ENCODE results near the gene MACROD1. TPM values are rescaled to one million over a fixed set of nuclear protein-coding genes. Genes with fewer than 3 reads are reported as not detected.

MACROD1 gene
- total and polyA plus RNA-seq, 2 donors (not counting 3 experiments of a cell fraction or from before 2014, with no cell fraction given): 11.0 to 16.2 TPM

- Histone ChIP-seq H3K27me3 (ENCODE audit: control insufficient read depth in 2 of 2, insufficient read depth in 2 of 2, low read length in 2 of 2) (no peaks in the 10 kb centered on the region), H3K79me2 (ENCODE audit: control insufficient read depth, insufficient read depth, low read length) (no peaks in the 10 kb centered on the region), H2AFZ (ENCODE audit: low read depth, low read length) (peak overlapping the region; percentile 18), H3K36me3 (ENCODE audit: control insufficient read depth in 2 of 2, extremely low read depth in 1 of 2, insufficient read depth in 2 of 2, low read length in 2 of 2) (no peaks in the 10 kb centered on the region), H3K4me2 (ENCODE audit: insufficient read depth, low read length) (peak overlapping the region; percentile 40), H3K9me1 (replicated peaks; ENCODE audit: control insufficient read depth, extremely low read depth, insufficient read depth, low read length) (no peaks in the 10 kb centered on the region), H4K20me1 (replicated peaks; ENCODE audit: control insufficient read depth, extremely low read depth, insufficient read depth, low read length) (no peaks in the 10 kb centered on the region), H3K4me1 (ENCODE audit: control insufficient read depth, extremely low read depth, insufficient read depth, low read length) (peaks cover 4% of the 10 kb centered on the region), H3K27ac (ENCODE audit: insufficient read depth, low read depth, low read length) (no peak overlapping the region), H3K9me3 (replicated peaks; ENCODE audit: control insufficient read depth, insufficient read depth, low read length) (no peaks in the 10 kb centered on the region), H3K4me3 (replicated peaks in 1 of 3; ENCODE audit: insufficient read depth in 1 of 3, low read depth in 1 of 3, low read length in 3 of 3) (peak overlapping the region in 2 of 3 experiments; percentile 15 to 24), H3K9ac (replicated peaks; ENCODE audit: extremely low read depth, insufficient read depth, low read length) (no peak overlapping the region)
- no peak for TF ChIP-seq FOS (IDR thresholded peaks at IDR 0.05; ENCODE audit: borderline replicate concordance, insufficient read depth, low read length)
- no peak for TF ChIP-seq MYC (IDR thresholded peaks at IDR 0.05; ENCODE audit: low read depth, low read length)
- TF ChIP-seq MAX (IDR thresholded peaks at IDR 0.05; ENCODE audit: insufficient read depth, insufficient read length): no peak
- no peak for TF ChIP-seq GATA2 (IDR thresholded peaks at IDR 0.05; ENCODE audit: insufficient read depth, insufficient read length, low read depth, low read length)
- no peak for TF ChIP-seq POLR2A (IDR thresholded peaks at IDR 0.05; ENCODE audit: low read depth, low read length)
- no peak for TF ChIP-seq POLR2AphosphoS5 (IDR thresholded peaks at IDR 0.05; ENCODE audit: insufficient read depth, low read depth, low read length)
- no peak for TF ChIP-seq CTCF (IDR thresholded peaks at IDR 0.05; ENCODE audit: extremely low read depth in 1 of 2, insufficient read depth in 1 of 2, low read depth in 1 of 2, low read length in 2 of 2)
- no peak for TF ChIP-seq JUN (IDR thresholded peaks at IDR 0.05; ENCODE audit: borderline replicate concordance, insufficient read depth, insufficient read length, low read depth)
- no peak for TF ChIP-seq EZH2 (IDR thresholded peaks at IDR 0.05; ENCODE audit: borderline replicate concordance, low read depth, low read length, severe bottlenecking)
- POLR2A ChIA-PET: no interaction called here
- CTCF ChIA-PET: interaction anchor here (1.4 kb wide), 1 partner anchor 59 kb away, joined by 4 read pairs; no protein-coding TSS in a partner anchor
- dilution Hi-C loops (cut with MboI; ENCODE audit: extremely low pct_ligation_motif_present, low sequenced_read_pairs): no loop called here
- intact Hi-C loops (cut with micrococcal nuclease): no loop called here
- no peak for DNase-seq (ENCODE audit: low read depth, low spot score)
- no peak for FAIRE-seq
- BruUV-seq (replicated peaks): no TSS peak
These were observed 105.6 kb downstream of the MACROD1 start for GRCh38 chr11:64060263-64060860.

Data from endothelial cell of umbilical vein (primary cell).